GM18907 (cell line): ENCODE results near the gene DNAJC5.
"Not testable (repeated sequence)": the region's sequence is repeated elsewhere in the genome, so short reads cannot be mapped to it uniquely, and the experiment has no call there.

Source experiments
- ATAC-seq: cut with Tn5 transposase; IDR thresholded peaks from one replicate; pipeline ENCODE4 v1.9.1; 2021; ENCODE audit warnings: mild to moderate bottlenecking, moderate library complexity; ENCODE audit not compliant: unreplicated experiment

Gene DNAJC5

DNA sequence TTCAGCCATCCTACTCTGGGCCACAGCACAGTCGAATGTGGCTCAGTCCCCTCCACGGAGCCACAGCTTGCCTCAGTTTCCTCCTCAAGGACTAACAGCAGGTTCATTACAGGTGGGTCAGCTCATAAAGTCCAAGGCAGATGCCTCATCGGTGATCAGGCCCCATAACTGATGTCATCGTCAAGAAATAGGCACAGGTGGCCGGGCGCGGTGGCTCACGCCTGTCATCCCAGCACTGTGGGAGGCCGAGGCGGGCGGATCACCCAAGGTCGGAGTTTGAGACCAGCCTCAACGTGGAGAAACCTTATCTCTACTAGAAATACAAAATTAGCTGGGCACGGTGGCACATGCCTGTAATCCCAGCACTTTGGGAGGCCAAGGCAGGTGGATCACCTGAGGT is 57.8 kb downstream of the DNAJC5 start:
- ATAC-seq: no peak

DNA sequence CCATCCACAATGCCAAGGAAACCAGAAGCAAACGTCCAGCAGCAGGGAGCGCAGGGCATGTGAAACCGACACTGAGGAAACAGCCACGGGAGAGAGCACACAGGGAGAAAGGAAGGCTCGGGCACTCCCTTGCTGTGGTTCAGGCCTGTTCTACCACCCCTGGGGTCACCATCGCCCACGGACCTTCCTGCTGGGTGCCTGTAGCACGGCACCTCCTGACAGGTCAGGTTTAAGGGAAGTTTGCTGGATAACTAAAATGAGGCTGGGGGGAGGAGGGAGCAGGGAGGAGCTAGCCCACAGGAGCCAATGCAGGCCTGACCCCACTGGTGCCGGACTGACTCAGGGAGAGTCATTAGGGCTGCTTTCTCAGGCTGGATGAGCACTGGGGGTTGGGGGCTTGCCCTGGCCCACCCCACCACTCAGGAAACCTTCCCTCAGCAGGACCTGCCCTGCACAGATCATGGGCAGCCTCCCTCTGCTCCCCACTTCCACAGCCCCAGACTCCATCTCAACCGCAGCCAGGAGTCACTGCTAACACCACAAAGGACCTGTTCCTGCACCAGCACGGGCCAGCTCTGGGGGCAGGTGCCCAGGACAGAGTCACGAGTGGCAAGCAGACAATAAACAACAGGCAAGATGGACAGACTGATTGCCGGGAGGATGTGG is 59.0 kb downstream of the DNAJC5 start:
- no peak for ATAC-seq

DNA sequence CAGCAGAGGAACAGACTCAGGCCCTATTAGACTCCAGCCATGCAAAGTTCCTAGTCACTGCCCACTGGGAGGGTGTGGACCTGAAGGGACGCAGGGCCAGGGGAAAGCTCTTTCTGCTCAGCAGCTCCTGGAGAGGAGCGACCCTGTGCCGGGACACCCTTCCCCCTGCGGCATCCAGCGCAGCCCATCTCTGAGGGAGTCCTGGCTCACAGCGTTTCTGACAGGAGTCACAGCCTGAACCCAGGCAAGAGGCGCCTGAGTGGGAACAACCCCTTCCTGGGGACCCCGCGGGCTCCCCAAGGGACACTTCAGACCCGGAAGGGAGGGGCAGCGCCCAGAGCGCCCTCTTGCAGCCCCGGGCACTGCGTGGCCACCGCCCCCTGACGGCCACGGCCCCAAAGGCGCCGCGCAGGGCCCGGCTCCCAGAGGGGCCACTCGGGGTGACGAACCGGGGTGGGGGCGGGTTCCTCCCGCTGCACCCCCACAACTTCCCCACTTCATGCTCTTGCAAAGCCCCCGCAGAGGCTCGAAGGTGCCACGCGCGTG is 60.4 kb downstream of the DNAJC5 start:
- ATAC-seq: peak; percentile 14

DNA sequence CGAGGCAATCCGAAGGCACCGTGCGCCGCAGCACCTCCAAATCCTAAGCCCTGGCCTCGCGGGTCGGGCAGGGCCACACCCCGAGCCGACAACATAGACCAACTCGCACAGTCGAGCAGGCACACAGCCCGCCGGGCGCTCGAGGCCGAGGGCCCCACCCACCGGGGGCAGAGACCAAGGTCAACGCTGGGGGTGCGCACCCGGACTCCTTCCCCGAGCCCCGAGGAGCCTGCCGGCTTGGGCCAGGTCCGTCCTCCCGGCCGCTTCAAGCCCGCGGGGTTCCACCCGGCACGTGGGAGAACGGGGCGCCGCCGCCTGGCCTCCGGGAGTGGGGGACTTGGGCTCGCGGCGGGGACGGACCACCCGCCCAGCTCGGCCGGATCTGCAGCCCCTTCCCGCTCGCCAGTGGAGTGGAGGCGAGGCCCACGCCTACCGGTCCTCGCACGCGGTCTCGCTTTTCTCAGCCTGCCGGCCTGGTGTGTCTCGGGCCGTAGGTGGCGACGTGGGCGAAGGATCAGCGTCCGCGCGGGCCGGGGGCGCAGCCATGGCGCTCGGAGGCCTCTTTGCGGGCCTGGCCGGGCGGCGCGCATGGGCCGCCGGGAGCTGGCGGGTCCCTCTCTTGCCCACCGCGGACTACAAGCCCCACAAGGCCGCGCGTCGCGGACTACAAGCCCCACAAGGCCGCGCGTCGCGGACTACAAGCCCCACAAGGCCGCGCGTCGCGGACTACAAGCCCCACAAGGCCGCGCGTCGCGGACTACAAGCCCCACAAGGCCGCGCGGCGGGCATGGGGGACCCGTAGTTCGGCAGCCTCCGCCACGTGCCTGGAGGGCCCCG is 61.1 kb downstream of the DNAJC5 start, which contains the start of gene UCKL1:
UCKL1 (minus strand) TSS at position 590 of the 837 bp plus-strand sequence; CDS start at position 546, 44 bp downstream.
- peak; percentile 69 for ATAC-seq

DNA sequence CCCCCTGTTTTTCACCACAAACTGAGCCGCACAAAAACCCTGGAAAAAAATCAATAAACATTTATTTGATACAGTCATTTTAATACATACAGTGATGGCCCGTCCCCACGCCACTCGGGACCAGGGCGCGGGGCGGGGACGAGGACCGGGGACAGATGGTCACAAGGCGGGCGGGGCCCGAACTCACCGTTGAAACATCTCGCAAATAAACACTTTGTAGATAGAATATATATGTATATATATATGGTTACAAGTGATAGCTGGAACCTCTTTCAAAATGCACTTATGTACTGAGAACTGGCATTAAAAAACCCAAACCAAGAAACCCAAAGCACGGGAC is 61.7 kb downstream of the DNAJC5 start:
- ATAC-seq: peak; percentile 18

DNA sequence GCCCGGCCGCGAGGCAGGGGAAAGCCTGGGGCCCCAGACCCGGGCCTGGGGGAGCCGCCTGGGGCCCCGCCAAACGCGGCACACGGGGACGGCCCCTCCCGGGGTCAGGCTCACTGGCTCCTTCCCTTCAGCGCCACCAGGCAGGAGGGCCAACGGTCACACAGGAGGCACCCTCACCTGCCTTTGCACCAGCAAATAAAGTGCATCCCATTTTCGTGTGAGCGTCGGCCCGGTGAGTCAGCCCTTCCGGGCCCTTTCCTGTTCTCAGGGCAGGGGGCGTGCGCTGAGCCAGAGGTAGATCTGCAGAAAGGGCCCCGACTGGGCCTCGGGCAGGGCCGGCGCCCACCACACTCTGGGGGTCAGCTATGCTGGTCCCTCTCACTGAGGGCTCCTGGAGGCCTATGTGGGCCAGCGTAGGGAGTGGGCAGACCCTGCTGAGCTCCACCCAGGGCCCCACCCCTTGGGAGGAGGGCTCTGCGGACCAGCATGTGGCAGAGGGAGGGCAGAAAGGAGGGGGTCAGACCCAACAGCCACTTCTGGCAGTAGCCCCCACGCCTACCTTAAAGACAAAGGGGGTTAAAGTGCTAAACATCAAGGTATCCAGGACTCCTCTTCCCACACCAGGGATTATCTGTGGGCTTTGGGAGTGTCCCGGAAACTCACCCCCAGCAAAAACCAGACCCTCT is 62.2 kb downstream of the DNAJC5 start:
- peak; percentile 19 for ATAC-seq

DNA sequence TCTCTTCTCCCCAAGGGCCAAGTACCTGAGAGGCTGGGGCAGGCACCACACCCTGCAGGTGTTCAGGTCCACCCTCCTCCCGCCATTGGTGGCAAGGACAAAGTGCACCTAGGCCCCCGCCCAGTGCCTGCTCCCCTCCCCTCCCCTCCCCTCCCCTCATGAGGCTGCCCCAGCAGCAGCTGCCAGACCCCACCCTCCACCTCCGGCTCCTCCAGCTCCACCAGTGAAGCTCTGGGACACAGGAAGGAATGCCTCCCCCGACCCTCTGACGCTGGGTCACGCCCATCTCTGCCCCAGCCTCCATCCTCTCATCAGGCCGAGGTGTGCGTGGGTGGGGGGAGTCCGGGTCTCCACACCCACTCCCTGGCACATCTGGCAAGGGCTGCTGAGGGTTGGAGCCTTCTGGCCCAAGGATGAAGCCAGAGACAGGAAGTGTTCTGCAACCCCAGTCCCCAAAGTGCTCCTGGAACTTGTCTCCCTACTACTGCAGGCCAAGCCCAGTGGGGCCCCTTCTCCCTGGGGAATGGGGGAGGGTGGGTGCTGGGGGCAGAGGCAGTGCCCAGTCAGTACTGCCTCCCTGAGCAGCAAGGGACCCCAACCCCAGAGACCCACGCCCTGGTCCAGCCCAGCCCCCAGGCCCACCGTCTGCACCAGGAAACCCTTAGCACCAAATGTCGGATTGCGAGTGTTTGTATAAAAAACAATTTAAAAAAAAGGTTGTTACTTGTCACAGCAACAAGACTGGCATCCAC is 62.9 kb downstream of the DNAJC5 start:
- no peak for ATAC-seq

DNA sequence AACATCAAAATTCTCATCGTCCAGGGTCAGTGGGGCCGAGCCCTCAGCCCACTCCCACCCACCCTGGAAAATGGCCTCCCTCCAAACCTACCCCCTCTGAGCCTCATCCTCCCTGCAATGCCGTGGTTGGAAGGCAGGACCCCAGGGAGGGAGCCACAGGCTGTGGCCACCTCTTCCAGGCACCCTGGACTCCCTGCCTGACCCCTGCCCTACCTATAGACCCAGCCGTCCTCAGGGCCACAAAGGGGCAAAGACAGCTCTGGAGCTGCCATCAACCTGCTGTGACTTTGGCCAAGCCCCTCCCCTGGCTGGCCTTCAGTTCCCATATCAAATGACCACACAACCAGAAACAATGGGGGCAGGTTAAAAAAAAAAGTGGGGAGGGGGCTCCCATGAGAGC is 63.5 kb downstream of the DNAJC5 start:
- ATAC-seq: no peak

DNA sequence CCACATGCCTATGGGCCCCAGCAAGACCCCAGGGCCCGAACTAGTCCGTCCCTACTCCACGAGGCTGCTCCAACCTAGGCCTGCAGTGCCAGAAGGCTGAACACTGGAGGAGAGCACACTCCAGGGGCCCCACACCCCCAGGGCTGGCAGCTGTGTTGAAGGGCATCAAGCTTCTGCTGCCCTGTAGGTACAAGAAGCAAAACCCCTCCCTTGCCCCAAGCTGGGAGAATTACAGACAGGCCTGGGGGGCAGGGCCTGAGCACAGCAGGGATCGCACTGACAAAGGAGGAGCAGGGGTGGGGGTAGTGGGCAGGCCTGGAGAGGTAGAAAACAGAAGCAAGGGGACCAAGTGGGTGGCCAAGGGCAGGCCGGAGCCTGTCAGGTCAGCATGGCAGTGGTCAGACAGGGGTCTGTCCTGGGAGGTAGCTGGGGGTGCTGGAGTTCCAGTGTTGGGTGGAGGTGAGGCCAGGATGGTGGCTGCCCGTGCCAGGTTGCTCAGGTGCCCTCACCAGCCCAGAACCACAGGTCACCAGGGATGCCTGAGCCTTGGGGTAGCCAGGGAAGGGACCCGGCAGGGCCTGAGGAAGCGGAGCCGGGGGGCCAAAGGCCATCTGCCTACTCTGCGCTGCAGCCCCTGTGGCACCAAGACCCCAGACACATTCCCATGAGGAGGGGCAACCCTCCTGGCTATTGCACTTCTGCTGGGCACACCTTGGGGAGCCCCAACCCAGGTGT is 64.2 kb downstream of the DNAJC5 start:
- ATAC-seq: no peak

DNA sequence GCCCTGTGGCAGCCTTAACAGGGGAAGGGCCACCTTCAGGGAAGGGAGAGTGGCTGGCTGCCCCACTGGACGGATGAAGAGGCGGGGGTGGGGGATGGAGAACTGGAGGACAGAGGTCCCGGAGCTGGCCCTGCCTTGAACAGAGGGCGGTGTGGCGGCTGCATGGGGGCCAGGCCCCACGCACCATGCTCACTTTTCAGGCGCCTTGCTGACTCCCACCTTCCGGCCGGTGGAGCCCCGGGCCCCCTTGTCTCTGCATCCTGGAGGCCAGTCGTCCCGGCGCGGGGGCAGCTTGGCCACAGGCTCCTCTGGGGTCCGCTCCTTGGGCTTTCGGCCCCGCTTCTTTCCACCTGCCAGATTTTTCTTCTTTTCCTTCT is 64.8 kb downstream of the DNAJC5 start:
- no peak for ATAC-seq

DNA sequence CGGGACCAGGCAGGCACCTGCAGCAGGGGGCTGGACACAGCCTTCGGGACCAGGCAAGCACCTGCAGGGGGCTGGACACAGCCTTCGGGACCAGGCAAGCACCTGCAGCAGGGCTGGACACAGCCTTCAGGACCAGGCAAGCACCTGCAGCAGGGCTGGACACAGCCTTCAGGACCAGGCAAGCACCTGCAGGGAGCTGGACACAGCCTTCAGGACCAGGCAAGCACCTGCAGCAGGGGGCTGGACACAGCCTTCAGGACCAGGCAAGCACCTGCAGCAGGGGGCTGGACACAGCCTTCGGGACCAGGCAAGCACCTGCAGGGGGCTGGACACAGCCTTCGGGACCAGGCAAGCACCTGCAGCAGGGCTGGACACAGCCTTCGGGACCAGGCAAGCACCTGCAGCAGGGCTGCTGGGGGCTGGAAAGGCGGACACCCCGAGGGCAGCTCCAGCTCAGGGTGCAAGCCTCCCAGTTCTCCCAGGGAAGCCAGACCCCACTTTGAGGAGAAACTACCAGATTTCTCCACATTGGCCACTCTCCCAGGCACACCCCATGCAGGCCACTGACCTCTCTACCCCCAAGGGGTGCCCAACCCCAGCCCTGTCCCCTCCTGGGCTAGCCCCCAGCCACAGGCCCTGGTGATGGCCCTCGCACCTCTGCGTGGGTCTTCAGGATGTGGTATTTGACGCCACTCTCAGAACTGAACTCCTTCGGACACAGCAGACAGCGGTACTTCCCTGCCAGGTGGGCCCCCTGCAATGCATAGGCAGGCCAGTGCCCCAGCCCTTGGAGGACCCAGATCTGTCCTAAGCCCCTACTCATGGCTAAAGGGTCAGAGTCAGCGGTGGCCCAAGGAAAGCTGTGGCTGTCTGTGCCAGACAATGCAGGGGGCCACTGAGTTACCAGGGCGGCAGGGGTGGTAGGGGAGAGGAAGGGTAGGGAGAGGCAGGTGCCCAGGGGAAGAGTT is 66.0 kb downstream of the DNAJC5 start:
- ATAC-seq: not testable (repeated sequence)

DNA sequence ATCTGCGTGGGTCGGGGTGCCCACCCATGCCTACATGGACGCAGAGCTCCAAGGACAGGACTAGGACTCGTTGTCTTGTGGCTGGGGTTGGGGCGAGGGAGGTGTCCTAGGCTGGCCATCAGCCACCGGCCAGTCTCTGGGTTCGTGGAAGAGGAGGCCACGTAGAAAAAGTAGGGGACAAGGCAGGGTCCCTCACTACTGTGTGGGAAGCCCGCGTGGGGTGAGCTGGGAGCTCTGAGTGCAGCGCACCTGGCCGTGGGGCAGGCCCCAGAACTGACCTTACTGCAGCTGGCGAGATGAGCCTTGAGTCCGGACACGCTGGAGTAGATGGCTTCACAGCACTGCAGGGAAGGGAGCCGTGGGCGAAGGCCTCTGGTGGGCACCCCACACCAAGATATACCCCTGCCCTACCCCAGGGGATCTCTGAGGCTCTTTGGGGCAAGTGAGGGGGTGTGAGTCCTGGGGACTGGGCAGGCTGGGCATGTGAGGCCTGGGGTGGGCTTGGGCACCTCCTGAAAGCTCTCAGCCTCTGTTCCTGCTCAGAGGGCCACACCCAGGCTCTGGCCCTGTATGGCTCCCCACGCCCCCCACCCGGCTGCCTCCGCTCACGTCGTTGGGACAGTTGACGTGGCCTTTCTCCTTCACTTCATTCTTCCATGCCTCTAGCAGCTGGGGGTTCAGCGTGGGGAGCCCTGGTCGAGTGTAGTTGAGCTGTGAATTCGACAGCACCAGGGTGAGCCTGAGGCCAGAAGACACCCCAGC is 66.9 kb downstream of the DNAJC5 start:
- no peak for ATAC-seq

DNA sequence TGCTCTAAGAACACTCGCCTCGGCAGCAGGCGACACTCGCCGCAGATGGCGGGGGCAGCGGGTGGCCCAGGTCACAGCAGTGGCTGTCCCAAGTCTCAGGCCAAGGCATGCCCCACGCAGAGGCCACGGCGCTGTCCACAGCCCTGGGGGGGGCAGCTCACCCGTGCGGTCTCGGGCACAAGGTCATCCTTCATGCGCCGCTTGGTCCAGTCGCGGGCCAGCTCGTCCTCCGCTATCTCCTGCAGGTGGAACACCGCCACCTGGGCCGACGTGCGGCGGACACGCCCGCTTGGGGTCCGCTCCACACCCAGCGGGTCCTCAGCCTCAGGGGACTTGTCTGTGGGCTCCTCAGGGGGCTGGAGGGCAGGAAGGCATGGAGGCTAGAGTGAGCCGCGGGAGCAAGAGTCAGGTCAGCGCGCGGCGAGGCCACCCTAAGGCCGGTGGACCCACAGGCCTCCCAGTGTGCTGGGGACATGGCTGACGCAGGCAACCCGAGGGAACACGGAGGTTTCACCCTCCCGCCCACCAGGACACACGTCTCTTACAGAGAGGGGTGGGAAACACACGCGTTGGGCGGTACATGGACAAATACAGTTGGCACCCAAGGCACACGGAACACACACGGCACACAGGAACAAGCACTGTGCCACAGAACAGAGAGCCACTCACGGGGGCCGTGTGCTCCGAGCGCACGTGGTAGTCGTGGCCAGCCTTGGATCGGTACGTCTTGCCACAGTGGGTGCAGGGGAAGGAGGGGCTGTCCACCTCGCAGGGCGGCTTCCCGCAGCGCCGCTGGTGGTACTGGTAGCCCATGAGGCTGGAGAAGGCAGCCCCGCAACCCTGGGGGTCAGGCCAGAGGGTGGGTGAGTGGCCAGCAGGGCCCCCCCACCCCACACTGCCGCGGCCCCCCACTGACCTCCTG is 67.8 kb downstream of the DNAJC5 start:
- no peak for ATAC-seq

DNA sequence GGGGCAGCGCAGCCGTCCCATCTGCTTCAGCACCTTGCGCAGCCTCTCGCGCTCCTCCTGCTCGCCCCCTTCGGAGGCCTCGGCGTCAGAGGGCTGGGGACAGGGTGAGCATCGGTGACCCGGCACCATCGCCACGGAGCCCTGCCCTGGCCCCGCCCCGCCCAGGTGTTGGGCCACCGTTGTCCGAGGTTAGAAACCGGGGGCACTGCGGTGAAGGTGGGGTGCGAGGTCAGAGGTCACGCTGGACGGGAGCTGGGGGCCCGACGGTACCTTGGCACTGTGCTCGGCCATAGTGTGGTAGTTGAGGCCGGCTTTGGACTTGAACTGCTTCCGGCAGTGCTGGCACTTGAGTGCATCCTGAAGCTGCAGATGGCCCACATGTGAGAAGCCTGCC is 68.4 kb downstream of the DNAJC5 start:
- no peak for ATAC-seq

DNA sequence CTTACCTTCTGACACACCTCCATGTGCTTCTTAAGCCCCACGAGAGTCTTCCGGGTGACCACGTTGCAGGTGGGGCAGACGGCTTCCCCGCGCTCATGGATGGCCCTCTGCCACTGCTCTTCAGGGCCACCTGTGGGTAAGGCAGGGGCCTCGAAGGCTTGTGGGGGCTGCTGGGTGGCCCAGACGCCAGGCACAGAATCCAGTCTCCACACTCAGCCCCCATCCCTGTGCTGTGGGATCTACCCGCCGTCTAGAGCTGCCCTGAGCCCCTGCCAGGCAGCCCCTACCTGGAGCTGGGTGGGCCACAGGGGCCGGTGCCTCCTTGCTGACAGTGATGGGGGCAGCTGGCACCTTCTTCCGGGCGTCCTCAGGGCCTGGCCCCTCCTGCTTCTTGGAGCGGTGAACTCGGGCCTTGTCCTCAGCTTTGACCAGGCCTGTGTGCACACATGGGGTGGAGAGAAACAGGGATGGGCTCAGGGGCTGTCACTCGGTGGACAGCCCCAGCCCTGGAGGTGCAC is 68.9 kb downstream of the DNAJC5 start:
- no peak for ATAC-seq

DNA sequence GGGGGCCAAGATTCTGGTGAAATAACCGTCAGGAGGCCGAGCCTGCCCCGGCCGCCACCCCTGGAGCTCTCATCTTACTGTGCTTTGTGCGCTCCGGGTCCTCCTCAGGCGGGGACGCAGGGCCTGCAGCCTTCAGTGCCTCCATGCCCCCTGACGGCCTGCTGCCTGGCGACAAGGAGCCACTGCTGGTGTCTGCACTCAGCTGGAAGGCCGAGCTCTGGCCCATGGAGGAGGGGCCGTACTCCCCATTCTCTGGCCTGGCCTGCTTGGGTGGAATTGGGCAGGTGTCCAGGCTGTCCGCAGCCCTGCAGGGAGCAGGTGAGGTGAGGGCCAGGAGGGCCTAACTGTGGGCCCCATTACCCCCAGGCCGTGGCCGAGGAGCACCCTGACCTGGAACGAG is 69.5 kb downstream of the DNAJC5 start:
- no peak for ATAC-seq
